Left forelimb (tissue), 1 donor: Measurements from ENCODE around the gene ZNF175.

Source experiments
- DNase-seq: peaks from one replicate; pipeline ENCODE4 v3.0.0-alpha.2; 2018; ENCODE audit warnings: low spot score

Gene ZNF175

DNA sequence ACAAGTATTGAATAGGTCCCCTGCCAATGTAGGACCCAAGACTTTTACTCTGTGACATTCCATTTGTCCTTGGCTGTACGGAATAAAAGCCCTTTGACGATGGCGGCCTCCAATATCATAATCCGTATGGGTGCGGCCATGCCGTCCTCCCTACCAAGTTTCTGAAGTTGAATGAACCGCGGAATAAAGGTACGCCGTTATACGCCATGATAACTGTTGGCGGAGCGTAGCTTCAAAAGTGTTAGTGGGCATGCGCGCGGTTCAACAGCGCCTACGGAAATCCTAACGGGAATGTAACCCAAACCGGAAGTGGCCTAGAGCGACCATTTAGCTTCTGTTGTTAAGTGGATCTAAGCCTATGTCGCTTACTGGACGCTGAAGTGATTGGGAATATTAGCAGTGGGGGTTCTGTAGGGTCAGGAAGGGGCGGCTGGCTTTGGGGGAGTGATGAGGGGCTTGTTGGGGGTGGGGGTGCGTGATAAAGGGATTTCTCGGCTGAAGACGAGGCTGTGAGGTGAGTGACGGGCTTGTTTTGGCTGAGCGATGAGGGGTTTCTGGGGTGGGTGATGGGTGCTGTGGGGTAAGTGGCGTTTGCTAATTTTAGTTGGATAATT, at the start of gene ZNF175:
TSS of gene ZNF175 (plus strand) at position 322 of the 614 bp plus-strand sequence. CDS start 2,047 bp downstream, outside the sequence.
- peak; percentile 93 for DNase-seq

DNA sequence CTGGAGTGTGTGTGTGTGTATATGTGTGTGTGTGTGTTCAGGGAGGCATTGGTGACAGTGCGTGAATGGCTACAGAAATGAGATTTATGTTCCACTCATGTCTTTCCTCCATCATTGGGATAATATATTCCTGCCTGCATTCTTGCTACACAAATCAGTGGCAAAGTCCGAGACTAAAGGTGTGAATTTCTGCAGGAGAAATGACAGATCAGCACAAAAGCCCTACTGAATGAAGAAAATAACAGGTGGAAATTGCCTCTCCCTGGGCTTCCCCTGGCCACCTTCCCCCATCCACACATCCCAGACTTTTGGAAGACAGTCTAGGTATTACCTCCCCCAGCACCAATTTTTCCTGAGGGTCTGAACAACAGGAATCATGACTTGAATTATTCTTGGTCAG, 49.7 kb upstream of the ZNF175 start:
- no peak for DNase-seq

DNA sequence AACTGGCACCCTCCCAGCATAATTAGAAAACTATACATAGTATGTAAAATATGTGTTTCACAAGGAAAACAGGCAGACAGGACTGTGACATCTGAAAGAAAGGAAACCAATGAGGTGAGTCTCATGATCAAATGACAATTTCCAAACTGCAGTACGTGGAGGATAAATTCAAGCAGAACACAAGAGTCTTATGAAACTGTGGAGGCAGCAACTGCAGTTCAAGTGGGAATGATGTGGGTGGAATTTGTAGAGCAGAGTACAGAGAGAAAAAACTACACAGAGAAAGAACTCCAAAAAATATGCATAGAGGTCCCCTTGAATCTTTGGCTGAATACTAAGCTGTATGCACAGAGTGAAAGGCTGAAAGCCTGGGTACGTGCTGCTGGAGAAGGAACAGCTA, 49.3 kb upstream of the ZNF175 start:
- no peak for DNase-seq

DNA sequence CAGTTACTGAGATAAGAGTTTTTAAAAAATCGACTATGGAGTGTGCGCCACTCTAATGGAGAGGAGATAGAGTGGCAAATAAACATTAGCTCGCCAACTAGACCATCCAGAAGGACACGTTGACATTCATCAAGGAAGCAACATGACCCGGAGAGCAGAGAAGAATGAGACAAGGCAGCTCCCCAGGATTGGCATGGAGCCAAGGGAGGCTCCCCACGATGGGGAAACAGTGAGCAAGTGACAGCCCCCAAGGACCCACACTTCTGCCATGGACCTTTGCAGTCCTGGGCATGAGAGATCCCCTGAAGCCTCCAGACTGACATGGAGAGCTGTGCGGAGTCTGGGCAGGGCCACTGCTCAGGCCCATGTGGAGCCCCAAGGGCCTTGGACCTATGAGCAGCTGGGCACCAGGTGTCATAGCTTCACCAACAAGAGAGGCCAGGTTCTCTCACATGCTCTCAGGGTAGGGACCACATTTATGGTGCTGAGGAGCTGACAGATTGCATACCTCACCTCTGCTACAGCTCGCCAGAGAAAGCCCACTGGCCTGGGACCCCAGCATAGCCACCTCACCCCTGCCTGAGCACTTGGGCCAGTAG, 46.3 kb upstream of the ZNF175 start:
- no peak for DNase-seq

DNA sequence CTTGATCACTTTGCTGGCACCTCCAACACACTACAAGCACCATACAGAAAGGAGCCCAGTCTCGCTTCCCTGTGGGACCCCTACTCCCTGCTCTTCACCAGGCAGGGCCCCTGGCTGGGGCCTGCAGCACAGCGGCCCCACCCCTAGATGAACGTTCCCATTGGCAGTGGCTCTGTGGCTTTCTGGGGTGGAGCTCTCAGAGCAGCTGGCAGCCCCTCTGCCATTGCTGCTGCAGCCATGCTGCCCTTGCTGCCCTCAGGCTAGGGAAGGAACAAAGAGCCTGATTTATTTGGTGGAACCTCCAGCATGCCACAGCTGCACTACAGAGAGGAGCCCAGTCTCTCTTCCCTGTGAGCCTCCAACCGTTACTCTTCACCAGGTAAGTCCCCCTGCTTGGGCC, 45.4 kb upstream of the ZNF175 start:
- DNase-seq, result no peak

DNA sequence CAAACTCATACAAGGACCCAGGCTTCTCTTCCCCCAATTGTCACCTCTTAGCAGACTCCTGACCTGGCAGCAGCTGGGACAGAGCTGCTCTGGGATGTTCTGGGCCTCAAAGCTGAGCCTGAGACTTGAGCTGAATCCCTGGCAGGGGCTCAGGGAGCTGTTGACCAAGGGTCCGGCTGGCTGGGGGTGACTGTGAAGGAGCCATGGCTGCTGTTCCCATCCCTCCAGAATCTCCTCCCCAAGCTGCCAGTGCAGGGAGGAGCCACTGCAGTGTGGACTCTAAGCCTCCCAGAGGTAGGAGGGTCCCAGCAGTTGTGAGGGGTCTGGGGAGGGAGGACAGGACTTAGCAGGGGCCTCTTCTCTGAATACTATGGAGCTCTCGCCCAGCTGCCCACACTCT, 41.8 kb upstream of the ZNF175 start:
- no peak for DNase-seq

DNA sequence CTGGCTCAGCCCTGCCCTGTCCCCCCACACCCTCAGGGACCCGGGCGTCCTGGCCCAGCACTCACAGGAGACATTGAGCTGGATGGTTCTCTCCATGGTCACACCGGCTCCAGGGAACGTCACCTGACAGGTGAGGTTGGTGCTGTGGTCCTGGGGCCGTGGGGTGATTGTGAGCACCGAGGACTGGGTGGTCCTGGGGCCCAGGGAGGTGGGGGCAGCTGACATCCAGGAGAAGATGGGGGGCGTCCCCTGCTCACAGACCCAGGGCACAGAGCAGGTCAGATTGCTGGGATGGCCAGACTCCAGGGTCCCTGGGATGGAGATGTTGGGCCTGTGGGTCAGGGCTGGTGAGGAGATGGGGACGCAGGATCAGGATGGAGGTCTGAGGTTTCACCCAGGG, 40.5 kb upstream of the ZNF175 start:
- DNase-seq, result no peak

DNA sequence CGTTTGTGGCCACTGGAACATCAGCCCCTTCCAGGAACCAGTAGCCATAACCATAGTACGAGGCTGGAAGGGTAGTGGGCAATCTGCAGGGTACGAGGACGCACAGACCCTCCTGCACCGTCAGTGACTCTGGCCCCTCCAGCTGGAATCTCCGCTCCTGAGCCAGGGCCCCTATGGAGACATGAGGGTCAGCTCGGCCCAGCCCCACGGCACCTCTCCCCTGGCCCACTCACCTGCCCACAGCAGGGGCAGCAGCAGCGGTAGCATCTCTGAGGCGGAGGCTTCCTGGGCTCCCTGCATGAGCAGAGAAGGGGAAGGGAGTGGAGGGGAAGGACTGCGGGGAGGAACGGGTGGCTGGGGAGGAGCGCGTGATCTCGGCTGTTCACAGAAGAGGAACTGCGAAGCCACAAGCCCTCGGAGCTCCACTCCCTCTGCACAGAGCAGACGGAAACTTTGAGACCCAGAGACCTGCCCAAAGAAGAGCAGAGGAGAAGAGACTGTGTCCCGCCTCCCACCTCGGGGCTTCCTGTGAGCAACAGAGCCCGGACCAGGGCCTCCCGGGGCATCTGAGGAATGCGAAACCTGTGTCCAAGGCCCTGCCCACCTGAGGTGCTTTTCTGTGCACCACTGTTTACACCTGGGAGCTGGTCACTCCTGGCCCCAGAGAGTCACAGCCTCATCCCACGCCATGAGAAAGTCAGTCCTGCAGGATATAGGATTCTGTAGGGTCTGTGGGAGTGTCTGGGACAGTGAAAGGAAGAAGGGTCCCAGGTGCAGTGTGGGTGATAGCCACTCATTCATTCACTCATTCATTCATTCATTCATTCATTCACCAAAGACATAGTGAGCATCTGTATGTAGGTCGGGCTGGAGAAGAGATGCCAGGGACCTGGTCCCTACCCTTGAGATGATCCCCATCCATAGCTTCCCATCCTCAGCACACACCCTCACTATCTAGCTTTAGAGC, 39.5 kb upstream of the ZNF175 start, which contains the start of gene SIGLEC6:
TSS of gene SIGLEC6 (minus strand) at position 322 of the 967 bp plus-strand sequence. CDS start at position 300, 22 bp downstream.
- DNase-seq, result no peak

DNA sequence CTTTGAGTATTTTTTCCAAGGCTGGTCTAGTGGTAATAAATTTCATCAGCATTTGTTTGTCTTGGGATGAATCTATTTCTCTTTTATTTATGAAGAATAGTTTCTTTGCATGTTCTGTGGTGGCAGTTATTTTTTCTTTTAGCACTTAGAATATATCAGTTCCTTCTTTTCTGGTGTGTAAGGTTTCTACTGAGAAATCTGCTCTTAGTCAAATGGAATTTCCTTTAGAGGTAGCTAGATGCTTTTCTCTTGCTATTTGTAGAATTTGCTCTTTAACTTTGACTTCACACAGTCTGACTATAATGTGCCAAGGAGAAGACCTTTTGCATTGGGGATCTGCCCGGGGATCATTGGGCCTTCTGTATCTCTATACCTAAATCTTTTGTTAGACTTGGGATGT, 35.5 kb upstream of the ZNF175 start:
- no peak for DNase-seq

DNA sequence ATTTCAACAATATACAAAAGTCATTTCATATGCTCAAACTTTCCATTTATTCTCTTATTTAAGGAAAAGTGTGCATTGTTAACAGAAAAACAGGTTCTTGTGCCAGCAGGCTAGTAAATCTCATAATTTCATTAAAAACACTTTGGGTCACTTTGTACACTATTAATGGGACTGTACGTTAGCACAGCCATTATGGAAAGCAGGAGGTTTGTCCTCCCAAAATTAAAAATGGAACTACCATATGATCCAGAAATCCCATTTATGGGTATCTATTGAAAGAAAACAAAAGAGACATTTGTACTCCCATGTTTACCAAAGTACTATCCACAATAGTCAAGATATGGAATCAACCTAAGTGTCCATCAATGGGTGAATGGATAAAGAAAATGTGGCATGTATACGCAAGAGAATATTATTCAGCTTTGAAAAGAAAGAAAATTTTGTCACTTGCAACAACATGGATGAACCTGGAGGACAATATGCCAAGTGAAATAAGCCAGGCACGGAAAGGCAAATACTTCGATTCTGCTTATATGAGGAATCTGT, 31.2 kb upstream of the ZNF175 start:
- DNase-seq, result no peak

DNA sequence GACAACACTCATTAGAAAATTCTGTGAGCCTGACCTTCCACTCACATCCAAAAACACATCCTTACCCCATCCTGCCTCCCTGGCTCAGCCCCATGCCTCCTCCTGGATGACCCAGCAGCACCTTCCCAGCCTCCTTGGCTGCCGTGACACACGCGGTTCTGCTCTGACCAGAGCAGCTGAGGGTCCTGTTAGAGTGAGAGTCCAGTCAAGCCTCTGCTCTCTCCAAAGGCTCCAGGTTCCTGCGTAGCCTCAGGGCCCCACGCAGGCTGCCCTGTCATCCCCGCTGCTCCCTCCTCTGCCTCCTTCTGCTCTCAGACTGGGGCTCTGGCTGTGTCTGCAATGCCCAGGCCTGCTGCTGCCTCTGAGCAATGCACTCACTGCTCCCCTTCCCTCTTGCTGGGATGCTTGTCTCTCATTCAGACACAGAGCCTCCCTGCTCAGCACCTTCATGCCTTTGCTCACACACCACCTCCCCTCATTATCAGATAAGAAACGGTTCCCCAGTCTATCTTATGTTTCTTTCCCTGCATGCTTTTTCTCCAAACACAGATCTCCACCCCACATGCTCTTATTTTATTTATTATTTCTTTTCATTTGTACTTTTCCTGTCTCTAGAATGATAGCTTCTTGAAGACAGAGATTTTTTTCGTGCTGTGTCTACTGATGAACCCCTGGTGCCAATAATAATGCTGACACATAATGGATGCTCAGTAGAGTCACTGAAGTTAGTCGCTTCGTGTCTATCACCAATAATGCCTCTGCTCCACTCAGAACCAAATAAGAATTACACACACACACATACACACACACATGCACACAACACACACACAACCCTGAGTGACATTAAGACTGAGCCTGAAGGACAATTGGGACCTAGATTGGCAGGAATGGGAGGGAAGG, 29.4 kb upstream of the ZNF175 start:
- no peak for DNase-seq

DNA sequence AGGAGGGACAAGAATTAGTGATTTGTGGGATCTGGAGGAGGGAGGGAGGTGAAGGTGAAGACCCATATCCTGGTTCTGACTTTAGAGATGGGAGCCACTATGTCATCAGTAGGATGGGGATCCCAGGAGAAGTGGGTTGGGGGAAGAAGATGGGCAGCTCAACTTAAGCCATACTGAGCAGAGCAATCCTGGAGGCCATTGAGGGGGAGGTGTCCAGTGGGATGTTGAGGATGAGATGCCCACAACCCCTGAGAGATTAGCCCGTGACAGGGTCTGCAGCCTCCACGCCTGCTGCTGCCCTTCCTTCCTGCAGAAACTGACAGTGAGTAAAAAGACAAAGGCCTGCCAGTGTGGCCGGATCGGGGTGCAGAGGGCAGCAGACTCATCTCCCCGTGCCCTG, 28.4 kb upstream of the ZNF175 start:
- DNase-seq, result no peak

DNA sequence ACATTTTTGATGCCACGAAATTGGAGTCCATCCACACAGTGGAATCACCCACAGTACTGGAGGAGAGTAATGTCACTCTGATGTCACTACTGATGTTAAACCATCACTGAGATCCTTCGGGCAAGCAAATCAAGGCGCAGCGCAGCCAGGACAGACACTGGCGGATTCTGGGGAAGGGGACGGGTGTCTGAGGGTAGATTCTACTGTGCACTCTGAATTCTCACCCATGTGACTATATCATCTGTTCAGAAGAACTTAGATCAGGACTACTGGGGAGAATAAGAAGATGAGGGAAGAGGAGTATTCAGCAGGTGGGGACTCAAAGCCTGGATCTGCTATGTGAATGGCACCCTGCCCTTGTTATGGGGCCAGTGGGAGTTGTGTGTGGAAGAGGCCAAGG, 27.0 kb upstream of the ZNF175 start:
- DNase-seq, result no peak

DNA sequence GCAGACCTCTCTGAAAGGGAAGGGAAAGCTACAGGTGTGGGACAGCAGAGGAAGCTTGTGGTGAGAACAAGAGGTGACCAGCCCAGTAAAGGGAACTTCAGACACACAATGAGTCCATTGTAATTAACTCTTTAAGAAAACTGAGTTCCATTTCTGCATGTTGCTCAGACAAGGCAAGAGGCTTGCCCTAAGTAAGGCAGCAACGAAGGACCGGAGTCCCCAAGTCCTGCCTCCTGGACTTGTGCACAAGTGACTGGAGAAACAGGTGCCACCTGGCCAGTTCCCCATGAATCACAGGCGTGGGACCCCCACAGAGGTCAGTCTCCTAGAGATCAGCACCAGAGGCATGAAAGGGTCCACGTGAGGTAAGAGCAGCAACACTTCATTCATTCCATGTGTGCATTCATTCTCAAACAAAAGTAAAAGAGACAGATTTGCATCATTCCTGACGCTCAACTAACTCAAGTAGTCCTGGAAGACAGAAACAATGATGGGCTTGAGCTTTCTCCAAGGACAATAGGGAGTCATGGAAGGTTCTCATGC, 24.9 kb upstream of the ZNF175 start:
- DNase-seq, result no peak

DNA sequence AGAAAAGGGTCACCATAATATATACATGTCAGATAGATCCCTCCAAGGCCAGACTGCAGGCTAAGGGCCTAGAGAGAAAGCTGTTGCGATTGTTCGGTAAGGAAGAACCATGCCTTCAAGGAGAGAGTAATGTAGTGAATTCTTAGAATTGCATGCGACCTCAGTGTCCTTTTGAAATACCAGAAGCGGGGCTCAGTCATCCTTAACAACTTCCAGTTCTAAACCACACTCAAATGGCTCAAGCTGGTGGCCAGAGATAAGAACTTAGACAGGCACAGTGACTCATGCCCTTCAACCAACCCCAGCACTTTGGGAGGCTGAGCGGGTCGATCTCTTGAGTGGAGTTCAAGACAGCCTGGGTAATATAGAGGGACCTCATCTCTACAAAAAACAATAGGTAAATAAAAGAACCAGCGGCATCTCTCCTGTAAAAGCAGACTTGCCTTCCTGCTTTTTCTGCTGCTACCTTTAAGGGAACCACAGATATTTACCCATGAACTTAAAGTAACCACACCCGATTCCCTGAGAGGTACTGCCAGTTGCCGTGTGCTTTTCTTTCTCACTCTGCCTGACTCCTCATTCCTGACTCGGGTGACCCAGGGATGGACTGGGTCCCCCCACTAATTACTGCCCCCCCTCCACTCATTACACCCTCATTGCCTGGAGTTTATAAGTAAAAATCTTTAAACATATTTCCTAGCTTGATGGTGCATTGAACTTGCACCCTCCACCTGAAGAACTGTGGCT, 24.3 kb upstream of the ZNF175 start:
- DNase-seq, result no peak

DNA sequence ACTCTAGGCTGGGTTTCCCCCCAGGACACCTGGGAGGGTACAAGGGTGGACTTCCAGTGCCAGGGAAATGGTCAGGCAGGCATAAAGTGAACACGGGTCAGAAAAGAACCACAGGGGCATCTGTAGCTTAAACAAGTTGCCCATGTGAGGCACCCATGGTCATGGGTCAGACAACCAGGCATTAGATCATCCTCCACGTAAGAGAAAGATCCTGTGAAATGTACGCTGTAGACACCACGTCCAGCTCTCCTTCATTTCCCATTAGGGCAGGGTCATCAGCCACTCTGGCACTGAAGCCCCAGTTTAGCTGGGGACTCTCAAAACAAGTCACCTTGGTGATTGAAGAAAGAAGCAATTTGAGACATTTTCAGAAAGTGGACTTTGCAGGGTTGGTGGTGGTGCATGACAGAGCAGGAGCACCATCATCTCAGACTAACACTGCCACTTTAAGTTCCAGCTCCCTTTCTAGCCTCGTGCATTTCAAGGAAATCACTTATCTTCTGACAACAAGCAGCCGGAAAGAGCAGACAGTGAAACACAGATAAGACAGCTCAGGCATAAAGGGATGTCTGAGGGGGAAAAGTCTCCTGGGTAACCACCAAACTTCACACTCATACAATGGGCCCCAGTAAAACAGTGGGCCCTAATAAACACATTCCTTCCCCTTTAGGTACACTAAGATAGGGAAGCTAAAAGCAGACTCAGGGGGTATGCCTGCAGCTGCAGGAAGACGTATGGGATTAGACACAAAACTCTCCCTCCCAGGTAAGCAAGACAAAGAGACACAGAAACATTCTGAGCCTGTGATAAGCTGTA, 23.5 kb upstream of the ZNF175 start:
- DNase-seq, result no peak

DNA sequence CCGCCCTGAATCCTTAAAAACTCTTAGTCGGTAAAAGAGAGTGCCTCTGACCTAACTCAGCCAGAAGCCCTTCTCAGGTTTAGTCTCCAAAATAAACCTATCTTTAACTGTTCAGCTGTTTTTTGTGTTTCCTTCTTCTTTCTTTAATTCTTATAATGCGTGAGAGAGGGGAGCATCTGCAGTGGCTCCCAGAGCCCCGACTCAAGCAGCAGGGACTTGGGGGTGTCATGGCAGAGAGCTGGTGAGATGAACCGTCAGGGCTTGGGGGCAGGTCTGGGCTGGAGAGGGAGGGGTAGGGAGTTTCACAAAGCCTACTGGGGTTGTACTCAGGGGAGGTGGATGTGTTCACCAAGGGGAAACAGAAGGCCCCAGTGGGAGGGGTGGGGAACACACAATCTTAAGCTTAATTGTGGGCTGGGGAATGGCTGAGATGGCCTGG, 22.9 kb upstream of the ZNF175 start:
- DNase-seq, result no peak

DNA sequence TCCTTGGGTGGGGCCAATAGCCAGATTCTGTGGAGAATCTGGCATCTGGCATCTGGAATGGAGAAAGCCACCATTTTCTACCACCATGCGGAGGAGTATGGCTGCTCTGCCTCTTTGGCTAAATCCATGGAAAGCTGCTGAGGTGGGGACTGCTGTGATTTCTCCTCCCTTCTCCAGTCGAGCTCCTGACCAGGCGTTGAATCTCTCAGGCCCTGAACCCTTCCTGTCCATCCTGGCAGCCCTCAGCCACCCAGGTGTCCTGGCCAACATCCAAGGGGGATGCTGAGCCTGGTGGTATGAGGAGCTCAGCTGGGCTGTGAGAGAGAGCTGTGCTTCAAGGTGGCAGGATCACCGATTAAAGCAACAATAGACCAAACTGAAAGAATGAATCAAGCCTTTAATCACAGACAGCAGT, 22.2 kb upstream of the ZNF175 start:
- DNase-seq, result no peak

DNA sequence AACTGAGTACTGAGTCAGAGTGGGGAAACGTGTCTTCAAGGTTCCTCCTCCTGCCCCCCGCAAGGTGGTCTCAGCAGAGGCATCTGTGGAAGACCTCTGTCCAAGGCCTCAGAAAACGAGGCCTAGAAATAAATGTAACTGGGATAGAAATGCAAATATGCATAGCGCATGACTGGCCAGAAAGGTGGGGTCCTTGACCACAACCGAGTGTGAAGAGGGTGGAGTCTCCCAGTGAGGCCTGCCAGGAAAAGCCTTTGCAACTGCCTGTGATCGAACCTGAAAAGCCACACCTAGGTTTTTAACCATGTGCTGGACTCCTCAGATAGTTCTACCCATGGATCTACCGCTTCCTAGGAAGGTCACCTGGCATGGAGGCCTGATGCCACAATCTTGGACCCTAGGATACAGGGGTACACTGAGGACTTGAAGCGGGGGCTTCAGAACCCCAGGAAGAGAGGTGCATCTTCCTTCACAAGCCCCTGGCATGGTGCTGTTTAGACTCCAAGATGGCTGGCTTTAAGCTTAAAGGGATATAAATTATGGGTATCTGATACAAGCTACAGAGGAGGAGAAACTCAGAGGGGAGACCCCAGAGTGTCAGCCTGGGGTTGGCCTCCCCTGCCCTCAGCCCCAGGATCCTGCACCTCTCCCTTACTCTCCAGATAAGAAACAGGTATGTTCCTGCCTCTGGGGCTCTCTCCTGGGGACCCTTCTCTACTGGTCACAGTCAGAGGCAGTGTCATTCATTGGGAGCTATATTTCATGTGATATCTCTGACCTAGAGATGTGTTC, 21.4 kb upstream of the ZNF175 start:
- DNase-seq, result no peak
